ENCODE measurements around the gene MICAL2. TPM values are rescaled to one million over a fixed set of nuclear protein-coding genes. Genes with fewer than 3 reads are reported as not detected.

Gene MICAL2
- total RNA-seq, 4 donors from 2014 or later = 24.7 to 53.7 (median 37.0) TPM

DNA sequence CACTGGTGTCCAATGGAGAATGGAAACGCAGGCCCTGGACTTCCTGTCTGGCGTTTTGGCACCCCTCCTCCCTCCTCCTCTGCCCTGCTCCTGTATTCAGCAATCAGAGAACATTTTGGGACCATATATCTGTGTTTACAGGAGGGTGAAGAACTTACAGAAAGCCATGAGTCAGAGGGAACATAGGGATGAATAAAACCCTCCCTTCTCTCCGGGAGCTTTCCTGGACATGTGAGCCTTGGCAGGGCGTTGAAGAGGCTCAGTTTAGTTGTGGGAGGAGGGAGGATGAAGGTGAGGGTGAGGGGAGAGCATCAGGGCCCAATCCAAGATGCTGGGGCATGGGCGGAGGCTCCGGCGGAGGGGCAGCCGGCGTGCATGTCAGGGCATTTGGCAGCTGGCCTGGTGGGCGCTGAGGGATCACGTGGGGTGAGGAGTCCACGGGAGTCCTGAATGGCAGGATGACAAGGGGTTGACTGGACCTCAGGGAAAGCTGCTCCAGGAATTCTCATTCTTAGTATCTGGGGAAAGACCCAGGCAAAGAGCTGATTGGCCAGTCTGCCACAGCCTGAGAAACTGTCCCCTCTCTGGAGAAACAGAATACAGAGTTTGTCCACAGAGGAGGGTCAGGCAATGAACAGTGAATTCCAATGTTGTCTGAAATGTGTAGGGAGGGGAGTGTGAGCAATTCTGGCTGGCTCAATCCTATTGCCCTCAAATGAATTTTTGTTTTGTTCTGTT is 28.9 kb downstream of the MICAL2 start:
- ATAC-seq (no peak), DNase-seq (no peak)
- in situ Hi-C loops (cut with MboI; ENCODE audit: low sequenced_read_pairs in 4 of 4) = no loop called here
- Histone ChIP-seq H3K9me3 (no peaks in the 10 kb centered on the region), H3K36me3 (no peaks in the 10 kb centered on the region), H3K4me1 (no peaks in the 10 kb centered on the region), H3K4me3 (no peak overlapping the region), H3K27me3 (no peaks in the 10 kb centered on the region), H3K27ac (peak overlapping the region in 3 of 4 donors; percentile 32 to 62 (median 39))
- no peak for TF ChIP-seq POLR2A (IDR thresholded peaks at IDR 0.05)
- TF ChIP-seq, protein P1, sequence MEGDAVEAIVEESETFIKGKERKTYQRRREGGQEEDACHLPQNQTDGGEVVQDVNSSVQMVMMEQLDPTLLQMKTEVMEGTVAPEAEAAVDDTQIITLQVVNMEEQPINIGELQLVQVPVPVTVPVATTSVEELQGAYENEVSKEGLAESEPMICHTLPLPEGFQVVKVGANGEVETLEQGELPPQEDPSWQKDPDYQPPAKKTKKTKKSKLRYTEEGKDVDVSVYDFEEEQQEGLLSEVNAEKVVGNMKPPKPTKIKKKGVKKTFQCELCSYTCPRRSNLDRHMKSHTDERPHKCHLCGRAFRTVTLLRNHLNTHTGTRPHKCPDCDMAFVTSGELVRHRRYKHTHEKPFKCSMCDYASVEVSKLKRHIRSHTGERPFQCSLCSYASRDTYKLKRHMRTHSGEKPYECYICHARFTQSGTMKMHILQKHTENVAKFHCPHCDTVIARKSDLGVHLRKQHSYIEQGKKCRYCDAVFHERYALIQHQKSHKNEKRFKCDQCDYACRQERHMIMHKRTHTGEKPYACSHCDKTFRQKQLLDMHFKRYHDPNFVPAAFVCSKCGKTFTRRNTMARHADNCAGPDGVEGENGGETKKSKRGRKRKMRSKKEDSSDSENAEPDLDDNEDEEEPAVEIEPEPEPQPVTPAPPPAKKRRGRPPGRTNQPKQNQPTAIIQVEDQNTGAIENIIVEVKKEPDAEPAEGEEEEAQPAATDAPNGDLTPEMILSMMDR (IDR thresholded peaks at IDR 0.05 in 4 of 5, conservative IDR thresholded peaks at IDR 0.05 in 1 of 5) = no peak
- intact Hi-C loops (cut with DNase I; ENCODE audit: low total_unique reads) = no loop called here

DNA sequence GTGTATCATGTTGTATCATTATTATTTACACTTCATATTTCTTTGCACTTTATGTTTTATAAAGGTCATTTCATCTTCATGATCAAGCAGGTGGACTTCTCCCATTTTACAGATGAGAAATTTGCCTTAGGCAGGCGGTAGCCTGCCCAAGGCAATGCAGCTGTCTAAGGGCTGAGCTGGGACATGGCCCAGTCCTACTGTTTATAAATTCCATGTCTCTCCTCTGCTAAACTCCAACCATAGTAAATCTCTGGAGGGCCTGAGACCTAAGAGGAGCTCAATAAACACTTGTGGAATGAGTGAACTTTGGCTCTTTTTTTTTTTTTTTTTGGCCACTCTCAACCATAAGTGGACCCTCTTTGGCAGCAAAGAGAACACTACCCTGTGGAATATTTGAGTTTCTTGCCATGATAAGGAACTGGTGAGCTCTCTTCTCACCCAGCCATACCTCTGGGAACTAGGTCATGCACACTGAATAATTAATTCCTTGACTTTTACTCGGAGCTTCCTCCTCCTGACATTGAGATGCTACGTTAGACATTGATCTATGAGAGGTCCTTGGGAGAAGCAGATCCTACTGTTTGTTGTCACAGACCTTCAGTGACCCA is 29.9 kb downstream of the MICAL2 start:
- in situ Hi-C loops (cut with MboI; ENCODE audit: low sequenced_read_pairs in 4 of 4) = no loop called here
- intact Hi-C loops (cut with DNase I; ENCODE audit: low total_unique reads) = no loop called here
- ATAC-seq (no peak), DNase-seq (no peak)
- no peaks in the 10 kb centered on the region for H3K27me3 ChIP-seq
- H3K9me3 ChIP-seq = no peaks in the 10 kb centered on the region
- no peaks in the 10 kb centered on the region for H3K4me1 ChIP-seq
- no peak for TF ChIP-seq POLR2A (IDR thresholded peaks at IDR 0.05)
- TF ChIP-seq, protein P1 (IDR thresholded peaks at IDR 0.05 in 4 of 5, conservative IDR thresholded peaks at IDR 0.05 in 1 of 5) = no peak
- peak overlapping the region in 1 of 4 donors; percentile 62 for H3K27ac ChIP-seq
- no peaks in the 10 kb centered on the region for H3K36me3 ChIP-seq
- H3K4me3 ChIP-seq = no peak overlapping the region

DNA sequence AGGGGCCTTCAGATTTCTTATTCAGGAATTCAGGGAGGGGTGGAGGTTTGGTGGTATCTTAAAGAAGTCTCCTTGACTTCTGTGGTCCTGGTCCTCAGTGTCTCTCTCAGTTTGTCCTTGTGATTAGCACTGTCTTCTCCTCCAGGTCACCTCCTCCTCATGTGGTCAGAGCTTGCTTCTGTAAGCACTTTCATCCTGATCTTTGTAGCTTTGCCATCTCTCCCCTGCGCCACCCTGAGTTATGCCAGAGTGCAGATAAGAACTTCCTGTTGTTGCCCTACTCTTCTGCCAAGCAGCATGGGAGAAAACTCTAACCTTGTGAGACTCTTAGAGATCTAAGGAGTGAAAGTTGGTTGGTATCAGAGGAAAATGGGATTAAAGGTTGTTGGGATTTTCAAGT is 30.9 kb downstream of the MICAL2 start:
- no peaks in the 10 kb centered on the region for H3K36me3 ChIP-seq
- no peak overlapping the region for H3K27ac ChIP-seq
- ATAC-seq (no peak), DNase-seq (no peak)
- no peaks in the 10 kb centered on the region for H3K27me3 ChIP-seq
- in situ Hi-C loops (cut with MboI; ENCODE audit: low sequenced_read_pairs in 4 of 4) (no loop called here), intact Hi-C loops (cut with DNase I; ENCODE audit: low total_unique reads) (no loop called here)
- H3K4me1 ChIP-seq = no peaks in the 10 kb centered on the region
- no peaks in the 10 kb centered on the region for H3K9me3 ChIP-seq
- H3K4me3 ChIP-seq = no peak overlapping the region
- TF ChIP-seq, protein P1 (IDR thresholded peaks at IDR 0.05 in 4 of 5, conservative IDR thresholded peaks at IDR 0.05 in 1 of 5) = no peak
- no peak for TF ChIP-seq POLR2A (IDR thresholded peaks at IDR 0.05)

DNA sequence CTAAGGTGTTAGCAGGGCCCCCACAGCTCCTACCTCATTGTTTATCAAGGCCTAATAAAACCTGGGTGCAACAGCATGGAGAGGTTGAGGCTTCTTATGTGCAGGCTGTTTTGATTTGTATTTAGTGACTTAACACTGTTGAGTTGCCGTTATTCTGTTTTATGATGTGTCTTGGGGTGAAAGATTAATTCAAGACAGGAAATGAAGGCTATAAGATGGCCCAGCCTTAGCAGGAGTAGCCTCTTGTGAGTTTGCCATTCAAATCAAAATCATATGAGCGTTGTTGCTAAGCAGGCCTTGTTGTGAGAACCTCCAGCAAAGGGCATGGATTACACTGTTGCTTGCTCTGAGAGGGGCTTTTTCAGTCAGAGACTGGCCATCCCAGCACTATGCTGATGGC is 31.8 kb downstream of the MICAL2 start:
- H3K4me1 ChIP-seq = no peaks in the 10 kb centered on the region
- intact Hi-C loops (cut with DNase I; ENCODE audit: low total_unique reads) (no loop called here), in situ Hi-C loops (cut with MboI; ENCODE audit: low sequenced_read_pairs in 4 of 4) (no loop called here)
- ATAC-seq (no peak), DNase-seq (no peak)
- peak overlapping the region in 1 of 4 donors; percentile 54 for H3K27ac ChIP-seq
- no peaks in the 10 kb centered on the region for H3K36me3 ChIP-seq
- no peak for TF ChIP-seq POLR2A (IDR thresholded peaks at IDR 0.05)
- TF ChIP-seq, protein P1 (IDR thresholded peaks at IDR 0.05 in 4 of 5, conservative IDR thresholded peaks at IDR 0.05 in 1 of 5) = no peak
- H3K9me3 ChIP-seq = no peaks in the 10 kb centered on the region
- H3K27me3 ChIP-seq = no peaks in the 10 kb centered on the region
- H3K4me3 ChIP-seq = no peak overlapping the region

Data from gastrocnemius medialis (tissue), 4 donors.